ENCODE results near the gene JTB.

Gene JTB

GRCh38 chr1:153967107-153967999 lies 10.1 kb downstream of the JTB start, which contains the start of gene CREB3L4:
CREB3L4 (plus strand) TSS chr1:153967902; CDS start chr1:153968526, 624 bp downstream.
- TF ChIP-seq CTCF (conservative IDR thresholded peaks at IDR 0.05; ENCODE audit: control insufficient read depth, insufficient read depth, low read depth, low read length) = peak; percentile 32
- peak; percentile 99 for DNase-seq (ENCODE audit: low read depth)
- H3K4me3 ChIP-seq (ENCODE audit: control insufficient read depth, low read depth, low read length) = peak within 1 kb of the TSS; percentile 71

GRCh38 chr1:153963850-153964331 lies 13.6 kb downstream of the JTB start:
- DNase-seq (ENCODE audit: low read depth) = no peak
- no peak for TF ChIP-seq CTCF (conservative IDR thresholded peaks at IDR 0.05; ENCODE audit: control insufficient read depth, insufficient read depth, low read depth, low read length)
- H3K4me3 ChIP-seq (ENCODE audit: control insufficient read depth, low read depth, low read length) = peak overlapping the region; percentile 67

- TF ChIP-seq CTCF (conservative IDR thresholded peaks at IDR 0.05; ENCODE audit: control insufficient read depth, insufficient read depth, low read depth, low read length) = no peak
- DNase-seq (ENCODE audit: low read depth) = peak; percentile 95
- peak within 1 kb of the TSS; percentile 67 for H3K4me3 ChIP-seq (ENCODE audit: control insufficient read depth, low read depth, low read length)
These were observed 14.2 kb downstream of the JTB start, which contains the start of gene SLC39A1 for GRCh38 chr1:153963030-153963849. SLC39A1 (minus strand) TSS chr1:153963537; CDS start chr1:153962715, 822 bp downstream.

- peak overlapping the region; percentile 67 for H3K4me3 ChIP-seq (ENCODE audit: control insufficient read depth, low read depth, low read length)
- peak; percentile 76 for DNase-seq (ENCODE audit: low read depth)
- no peak for TF ChIP-seq CTCF (conservative IDR thresholded peaks at IDR 0.05; ENCODE audit: control insufficient read depth, insufficient read depth, low read depth, low read length)
These were observed 15.1 kb downstream of the JTB start for GRCh38 chr1:153962088-153963029.

GRCh38 chr1:153961421-153961820 lies 16.1 kb downstream of the JTB start:
- DNase-seq (ENCODE audit: low read depth) = no peak
- H3K4me3 ChIP-seq (ENCODE audit: control insufficient read depth, low read depth, low read length) = no peak overlapping the region
- no peak for TF ChIP-seq CTCF (conservative IDR thresholded peaks at IDR 0.05; ENCODE audit: control insufficient read depth, insufficient read depth, low read depth, low read length)

All from fibroblast of mammary gland (primary cell).